DMS114 treated with DMSO at 0.1 percent for 48 hours (cell line): ENCODE results near the gene ST6GALNAC6.
"Not testable (repeated sequence)": the region's sequence is repeated elsewhere in the genome, so short reads cannot be mapped to it uniquely, and the experiment has no call there.

Experiments
- DNase-seq: peaks from one replicate; lab custom pipeline; 2025; ENCODE audit not compliant: unreplicated experiment; lab: John Stamatoyannopoulos, UW

The ST6GALNAC6 gene

DNA sequence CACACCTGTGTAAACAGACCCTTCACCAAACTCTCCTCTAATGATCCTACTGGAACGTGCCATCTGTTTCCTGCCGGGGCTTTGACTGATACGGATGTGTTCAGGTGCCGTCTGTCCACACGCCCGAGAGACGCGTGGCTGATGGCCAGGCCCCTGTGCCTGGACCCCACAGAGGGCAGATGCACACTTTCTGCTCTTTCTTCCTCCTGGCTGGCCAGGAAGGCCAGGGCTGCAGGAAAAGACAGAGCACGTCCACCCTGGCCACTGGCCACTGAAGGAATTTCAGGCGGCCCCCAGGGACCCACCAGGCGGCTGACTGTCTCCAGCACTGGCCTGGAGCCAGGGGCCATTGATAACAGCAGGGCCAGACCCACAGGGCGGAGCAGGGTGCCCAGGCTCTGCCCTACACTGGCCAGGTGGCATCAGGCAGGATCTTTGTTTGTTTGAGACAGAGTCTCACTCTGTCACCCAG is 41.3 kb downstream of the ST6GALNAC6 start:
- no peak for DNase-seq

DNA sequence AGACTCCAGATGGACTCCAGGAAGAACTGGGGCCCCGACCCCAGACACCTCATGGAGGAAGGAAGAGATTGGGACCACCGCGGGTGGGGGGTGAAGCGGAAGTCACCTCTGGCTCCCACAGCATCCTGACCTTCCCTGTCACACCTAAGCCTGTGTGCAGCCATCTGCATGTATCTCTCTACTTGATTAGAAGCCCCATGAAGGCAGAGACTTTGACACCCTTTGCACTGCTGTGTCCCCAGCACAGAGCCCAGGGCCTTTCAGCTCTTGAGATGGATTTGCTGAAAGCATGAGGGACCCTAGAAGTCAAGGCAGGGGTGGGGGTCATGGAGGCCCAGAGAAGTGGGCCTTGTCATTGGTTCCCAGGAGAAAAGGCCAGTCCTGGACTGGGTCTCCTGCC is 42.1 kb downstream of the ST6GALNAC6 start:
- DNase-seq = no peak

GRCh38 chr9:127856729-127857116 is 42.7 kb downstream of the ST6GALNAC6 start:
- DNase-seq = no peak

- DNase-seq = no peak
Measured at GRCh38 chr9:127856094-127856728, 43.2 kb downstream of the ST6GALNAC6 start.

GRCh38 chr9:127855522-127855921 is 43.9 kb downstream of the ST6GALNAC6 start:
- DNase-seq = no peak

- no peak for DNase-seq
Measured at GRCh38 chr9:127854960-127855359, 44.4 kb downstream of the ST6GALNAC6 start.

GRCh38 chr9:127854184-127854806 is 45.1 kb downstream of the ST6GALNAC6 start, which contains the start of gene ENG:
Gene ENG (minus strand): TSS chr9:127854658. CDS start chr9:127854355, 303 bp downstream.
- no peak for DNase-seq

DNA sequence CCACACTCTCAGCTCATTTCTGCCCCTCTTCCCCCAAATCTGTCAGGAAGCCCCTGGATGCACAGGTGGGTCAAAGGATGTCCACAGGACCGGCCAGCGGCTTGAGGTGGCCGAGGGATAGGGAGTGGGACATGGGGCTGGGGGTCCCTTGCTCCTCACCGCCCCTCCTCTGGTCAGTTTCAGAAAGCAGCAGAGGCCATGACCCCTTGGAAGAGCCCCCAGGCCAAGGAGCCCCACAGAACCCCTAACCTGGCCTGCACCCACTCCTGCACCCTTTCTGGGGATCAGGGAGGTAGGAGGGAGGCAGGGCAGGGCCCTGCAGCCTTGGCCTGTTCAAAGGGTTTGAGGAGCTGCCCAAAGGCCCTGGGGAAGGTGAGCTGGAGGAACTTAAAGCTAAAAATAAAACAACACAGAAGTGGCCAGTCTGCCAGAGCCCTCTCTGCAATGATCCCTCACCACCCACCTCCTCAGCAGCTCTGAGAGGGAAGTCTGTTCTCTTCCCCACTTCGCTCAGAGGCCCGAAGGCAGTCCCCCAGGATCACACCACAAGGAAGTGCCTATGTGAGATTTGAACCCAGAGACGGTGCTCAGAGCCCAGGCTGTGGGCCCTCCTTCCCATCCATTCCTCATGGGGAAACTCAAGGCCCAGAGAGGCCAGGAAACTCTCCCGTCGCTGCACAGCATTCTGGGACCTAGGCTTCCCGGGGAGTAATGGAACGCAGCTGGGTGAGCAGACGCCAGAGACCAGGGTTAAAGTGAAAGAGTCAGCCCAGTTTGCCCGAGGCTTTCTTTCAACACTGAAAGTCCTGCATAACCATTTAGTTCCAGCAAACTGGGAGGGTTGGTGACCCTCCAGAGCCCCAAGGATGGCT is 45.9 kb downstream of the ST6GALNAC6 start:
- no peak for DNase-seq

DNA sequence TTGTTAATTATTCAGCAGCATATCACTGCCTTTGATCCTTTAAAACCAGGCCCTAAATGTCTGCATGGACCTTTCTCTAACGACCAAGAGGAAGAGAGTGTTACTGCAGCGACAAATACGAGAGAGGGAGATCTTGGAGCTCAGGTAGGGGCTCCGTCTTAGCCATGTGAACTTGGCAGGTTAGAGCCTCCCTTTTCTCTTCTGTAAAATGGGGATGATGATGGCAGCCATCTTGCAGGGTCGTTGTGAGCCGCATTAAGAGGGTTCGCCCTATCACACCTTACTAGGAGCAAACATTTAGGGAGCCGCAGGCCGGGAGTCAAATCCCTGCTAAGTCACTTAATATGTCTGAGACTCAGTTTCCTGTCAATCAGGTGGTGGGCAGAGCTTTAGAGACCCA is 46.6 kb downstream of the ST6GALNAC6 start:
- DNase-seq = no peak

GRCh38 chr9:127850286-127850830 is 49.0 kb downstream of the ST6GALNAC6 start:
- DNase-seq = no peak

GRCh38 chr9:127848756-127849504 is 50.5 kb downstream of the ST6GALNAC6 start:
- DNase-seq = no peak

GRCh38 chr9:127847833-127848755 is 51.3 kb downstream of the ST6GALNAC6 start:
- DNase-seq = no peak

DNA sequence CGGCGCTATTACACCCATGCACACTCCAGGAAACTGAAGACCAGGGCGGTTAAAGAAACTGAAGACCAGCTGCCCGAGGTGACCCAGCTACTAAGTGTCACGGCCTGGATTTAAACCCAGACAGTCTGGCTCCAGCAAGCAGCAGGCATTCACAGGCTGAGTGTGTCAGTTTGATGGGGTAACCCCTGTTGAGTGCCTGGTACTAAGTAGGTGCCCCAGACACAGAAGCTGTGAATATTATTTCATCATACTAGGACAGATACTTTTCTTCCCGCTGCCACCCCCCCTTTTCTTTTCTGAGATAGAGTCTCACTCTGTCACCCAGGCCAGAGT is 52.3 kb downstream of the ST6GALNAC6 start:
- no peak for DNase-seq

GRCh38 chr9:127846443-127847177 is 52.8 kb downstream of the ST6GALNAC6 start:
- no peak for DNase-seq

- DNase-seq = not testable (repeated sequence)
Measured at GRCh38 chr9:127845619-127846018, 53.8 kb downstream of the ST6GALNAC6 start.

DNA sequence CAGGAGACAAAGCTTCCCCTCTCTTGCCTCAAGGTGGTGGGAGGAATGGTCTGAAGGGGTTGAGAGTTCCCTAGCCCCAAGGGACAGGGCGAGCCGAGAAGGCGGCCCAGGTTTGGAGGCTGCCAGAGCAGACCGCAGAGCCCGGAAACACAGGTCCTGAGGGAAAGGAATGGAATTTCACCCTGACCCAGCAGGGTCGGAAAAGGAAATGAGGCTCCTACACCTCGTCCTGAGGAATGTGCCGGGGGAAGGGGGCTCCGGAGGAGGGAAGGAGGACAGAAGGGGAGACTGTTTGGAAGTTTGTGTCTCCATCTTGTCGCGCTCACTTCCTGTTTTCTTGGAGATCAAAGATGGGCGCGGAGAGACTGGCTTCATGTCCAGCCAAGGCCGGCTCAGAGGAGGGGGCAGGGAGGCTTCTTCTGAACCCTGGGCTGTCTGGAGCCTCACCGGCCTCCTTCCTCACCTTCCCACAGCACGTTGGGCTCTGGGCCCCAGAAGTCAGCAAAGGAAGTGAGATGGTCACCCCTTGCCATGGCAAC is 54.5 kb downstream of the ST6GALNAC6 start:
- DNase-seq = no peak

GRCh38 chr9:127841087-127841835 is 58.1 kb downstream of the ST6GALNAC6 start:
- no peak for DNase-seq
